Measurements from ENCODE around the gene VSTM4.

DNA sequence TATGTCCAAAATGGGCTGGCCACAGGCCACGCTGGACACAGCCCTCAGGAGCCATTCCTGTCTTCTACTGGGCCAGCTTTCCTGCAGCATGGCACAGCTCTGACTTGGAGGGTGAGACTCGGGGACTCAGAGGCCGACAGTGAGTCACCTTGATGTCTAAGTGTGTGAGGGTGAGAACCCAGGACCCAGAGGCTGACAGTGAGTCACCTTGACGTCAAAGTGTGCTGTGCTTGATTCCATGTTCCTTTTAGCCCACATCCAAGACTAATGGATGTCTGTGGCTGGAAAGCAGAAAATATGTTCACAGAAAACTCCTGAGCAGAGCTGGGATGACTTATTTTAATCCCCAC, 24.5 kb upstream of the VSTM4 start:
- no peak for TF ChIP-seq CEBPB (IDR thresholded peaks at IDR 0.05; ENCODE audit: low read depth, low read length)
- no peak for TF ChIP-seq POLR2A (IDR thresholded peaks at IDR 0.05; ENCODE audit: low read depth, low read length)
- peak; percentile 1; the same call in 1 of the 2 replicates for TF ChIP-seq MAFK (IDR thresholded peaks at IDR 0.05; ENCODE audit: low read depth, low read length)
- TF ChIP-seq SMC3 (IDR thresholded peaks at IDR 0.05; ENCODE audit: low read depth, low read length), result 0 out of 2 replicates have a peak, but pooled peaks have one; percentile 20
- TF ChIP-seq BHLHE40 (IDR thresholded peaks at IDR 0.05; ENCODE audit: low read depth, low read length), result peak; percentile 79
- TF ChIP-seq, protein P1, sequence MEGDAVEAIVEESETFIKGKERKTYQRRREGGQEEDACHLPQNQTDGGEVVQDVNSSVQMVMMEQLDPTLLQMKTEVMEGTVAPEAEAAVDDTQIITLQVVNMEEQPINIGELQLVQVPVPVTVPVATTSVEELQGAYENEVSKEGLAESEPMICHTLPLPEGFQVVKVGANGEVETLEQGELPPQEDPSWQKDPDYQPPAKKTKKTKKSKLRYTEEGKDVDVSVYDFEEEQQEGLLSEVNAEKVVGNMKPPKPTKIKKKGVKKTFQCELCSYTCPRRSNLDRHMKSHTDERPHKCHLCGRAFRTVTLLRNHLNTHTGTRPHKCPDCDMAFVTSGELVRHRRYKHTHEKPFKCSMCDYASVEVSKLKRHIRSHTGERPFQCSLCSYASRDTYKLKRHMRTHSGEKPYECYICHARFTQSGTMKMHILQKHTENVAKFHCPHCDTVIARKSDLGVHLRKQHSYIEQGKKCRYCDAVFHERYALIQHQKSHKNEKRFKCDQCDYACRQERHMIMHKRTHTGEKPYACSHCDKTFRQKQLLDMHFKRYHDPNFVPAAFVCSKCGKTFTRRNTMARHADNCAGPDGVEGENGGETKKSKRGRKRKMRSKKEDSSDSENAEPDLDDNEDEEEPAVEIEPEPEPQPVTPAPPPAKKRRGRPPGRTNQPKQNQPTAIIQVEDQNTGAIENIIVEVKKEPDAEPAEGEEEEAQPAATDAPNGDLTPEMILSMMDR (conservative IDR thresholded peaks at IDR 0.05; ENCODE audit: low read depth, low read length), result no peak
- TF ChIP-seq RAD21 (IDR thresholded peaks at IDR 0.05; ENCODE audit: low read length), result peak; percentile 25; the same call in 1 of the 2 replicates
- TF ChIP-seq CHD1 (IDR thresholded peaks at IDR 0.05; ENCODE audit: low read depth, low read length), result no peak
- TF ChIP-seq, protein P2, sequence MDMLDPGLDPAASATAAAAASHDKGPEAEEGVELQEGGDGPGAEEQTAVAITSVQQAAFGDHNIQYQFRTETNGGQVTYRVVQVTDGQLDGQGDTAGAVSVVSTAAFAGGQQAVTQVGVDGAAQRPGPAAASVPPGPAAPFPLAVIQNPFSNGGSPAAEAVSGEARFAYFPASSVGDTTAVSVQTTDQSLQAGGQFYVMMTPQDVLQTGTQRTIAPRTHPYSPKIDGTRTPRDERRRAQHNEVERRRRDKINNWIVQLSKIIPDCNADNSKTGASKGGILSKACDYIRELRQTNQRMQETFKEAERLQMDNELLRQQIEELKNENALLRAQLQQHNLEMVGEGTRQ (IDR thresholded peaks at IDR 0.05; ENCODE audit: low read depth, low read length), result no peak
- no peak for TF ChIP-seq MXI1 (IDR thresholded peaks at IDR 0.05; ENCODE audit: borderline replicate concordance, low read depth, low read length)
- TF ChIP-seq FOS (IDR thresholded peaks at IDR 0.05; ENCODE audit: low read depth, low read length), result peak; percentile 99
- no peak for TF ChIP-seq RCOR1 (IDR thresholded peaks at IDR 0.05; ENCODE audit: insufficient replicate concordance, low read length)
- 0 out of 2 replicates have a peak, but pooled peaks have one; percentile 21 for TF ChIP-seq MAZ (IDR thresholded peaks at IDR 0.05; ENCODE audit: borderline replicate concordance, low read depth, low read length)
- TF ChIP-seq, protein P3, sequence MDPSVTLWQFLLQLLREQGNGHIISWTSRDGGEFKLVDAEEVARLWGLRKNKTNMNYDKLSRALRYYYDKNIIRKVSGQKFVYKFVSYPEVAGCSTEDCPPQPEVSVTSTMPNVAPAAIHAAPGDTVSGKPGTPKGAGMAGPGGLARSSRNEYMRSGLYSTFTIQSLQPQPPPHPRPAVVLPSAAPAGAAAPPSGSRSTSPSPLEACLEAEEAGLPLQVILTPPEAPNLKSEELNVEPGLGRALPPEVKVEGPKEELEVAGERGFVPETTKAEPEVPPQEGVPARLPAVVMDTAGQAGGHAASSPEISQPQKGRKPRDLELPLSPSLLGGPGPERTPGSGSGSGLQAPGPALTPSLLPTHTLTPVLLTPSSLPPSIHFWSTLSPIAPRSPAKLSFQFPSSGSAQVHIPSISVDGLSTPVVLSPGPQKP (IDR thresholded peaks at IDR 0.05; ENCODE audit: borderline replicate concordance, low read depth, low read length), result no peak
